ENCODE data around the gene TMEM164. TPM values are rescaled to one million over a fixed set of nuclear protein-coding genes. Genes with fewer than 3 reads are reported as not detected.

TMEM164 gene
- total RNA-seq, 2 experiments from 2014 or later, result 10.9 to 11.5 TPM

GRCh38 chrX:110041980-110042379 lies 39.1 kb downstream of the TMEM164 start:
- intact Hi-C loops (cut with micrococcal nuclease), result no loop called here
- H3K27ac Mint-ChIP-seq, result no peak overlapping the region
- ATAC-seq, result no peak
- no peak overlapping the region for H3K4me3 Mint-ChIP-seq
- TF ChIP-seq, protein P1, sequence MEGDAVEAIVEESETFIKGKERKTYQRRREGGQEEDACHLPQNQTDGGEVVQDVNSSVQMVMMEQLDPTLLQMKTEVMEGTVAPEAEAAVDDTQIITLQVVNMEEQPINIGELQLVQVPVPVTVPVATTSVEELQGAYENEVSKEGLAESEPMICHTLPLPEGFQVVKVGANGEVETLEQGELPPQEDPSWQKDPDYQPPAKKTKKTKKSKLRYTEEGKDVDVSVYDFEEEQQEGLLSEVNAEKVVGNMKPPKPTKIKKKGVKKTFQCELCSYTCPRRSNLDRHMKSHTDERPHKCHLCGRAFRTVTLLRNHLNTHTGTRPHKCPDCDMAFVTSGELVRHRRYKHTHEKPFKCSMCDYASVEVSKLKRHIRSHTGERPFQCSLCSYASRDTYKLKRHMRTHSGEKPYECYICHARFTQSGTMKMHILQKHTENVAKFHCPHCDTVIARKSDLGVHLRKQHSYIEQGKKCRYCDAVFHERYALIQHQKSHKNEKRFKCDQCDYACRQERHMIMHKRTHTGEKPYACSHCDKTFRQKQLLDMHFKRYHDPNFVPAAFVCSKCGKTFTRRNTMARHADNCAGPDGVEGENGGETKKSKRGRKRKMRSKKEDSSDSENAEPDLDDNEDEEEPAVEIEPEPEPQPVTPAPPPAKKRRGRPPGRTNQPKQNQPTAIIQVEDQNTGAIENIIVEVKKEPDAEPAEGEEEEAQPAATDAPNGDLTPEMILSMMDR (IDR thresholded peaks at IDR 0.05), result no peak
- no peaks in the 10 kb centered on the region for H3K27me3 Mint-ChIP-seq
- DNase-seq, result no peak
- no peaks in the 10 kb centered on the region for H3K9me3 Mint-ChIP-seq
- ChIA-PET CTCF (no interaction called here), POLR2A (interaction anchor here (1.1 kb wide), 1 partner anchor 20 kb away, joined by 3 read pairs; no protein-coding TSS in a partner anchor)
- peaks cover 2% of the 10 kb centered on the region for H3K36me3 Mint-ChIP-seq (ENCODE audit: low read depth)
- peaks cover 22% of the 10 kb centered on the region for H3K4me1 Mint-ChIP-seq (ENCODE audit: low read depth)

DNA sequence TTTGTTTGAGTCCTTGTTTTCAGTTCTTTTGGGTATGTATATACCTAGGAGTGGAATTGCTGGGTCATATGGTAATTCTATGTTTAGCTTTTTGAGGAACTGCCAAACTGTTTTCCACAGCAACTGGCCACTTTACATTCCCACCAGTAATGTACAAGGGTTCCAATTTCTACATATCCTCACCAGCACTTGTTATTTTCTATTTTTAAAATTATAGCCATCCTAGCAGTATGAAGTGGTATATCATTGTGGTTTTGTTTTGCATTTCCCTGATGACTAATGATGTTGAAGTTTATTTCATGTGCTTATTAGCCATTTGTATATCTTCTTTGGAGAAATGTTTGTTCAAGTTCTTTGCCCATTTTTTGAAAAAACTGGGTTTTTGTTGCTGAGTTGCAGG lies 39.6 kb downstream of the TMEM164 start:
- TF ChIP-seq, protein P1 (IDR thresholded peaks at IDR 0.05), result no peak
- Mint-ChIP-seq H3K36me3 (ENCODE audit: low read depth) (peaks cover 2% of the 10 kb centered on the region), H3K4me1 (ENCODE audit: low read depth) (peaks cover 22% of the 10 kb centered on the region), H3K27ac (no peak overlapping the region), H3K9me3 (no peaks in the 10 kb centered on the region), H3K4me3 (no peak overlapping the region), H3K27me3 (no peaks in the 10 kb centered on the region)
- no peak for DNase-seq
- intact Hi-C loops (cut with micrococcal nuclease), result no loop called here
- ChIA-PET POLR2A (interaction anchor here (1.1 kb wide), 1 partner anchor 20 kb away, joined by 3 read pairs; no protein-coding TSS in a partner anchor), CTCF (no interaction called here)
- no peak for ATAC-seq

- CTCF ChIA-PET, result no interaction called here
- peaks cover 23% of the 10 kb centered on the region for H3K4me1 Mint-ChIP-seq (ENCODE audit: low read depth)
- no peak for ATAC-seq
- H3K36me3 Mint-ChIP-seq (ENCODE audit: low read depth), result peaks cover 2% of the 10 kb centered on the region
- POLR2A ChIA-PET, result no interaction called here
- intact Hi-C loops (cut with micrococcal nuclease), result no loop called here
- no peaks in the 10 kb centered on the region for H3K27me3 Mint-ChIP-seq
- no peaks in the 10 kb centered on the region for H3K9me3 Mint-ChIP-seq
- DNase-seq, result no peak
- H3K4me3 Mint-ChIP-seq, result no peak overlapping the region
- TF ChIP-seq, protein P1 (IDR thresholded peaks at IDR 0.05), result no peak
- no peak overlapping the region for H3K27ac Mint-ChIP-seq
Observed at GRCh38 chrX:110043506-110043905, 40.6 kb downstream of the TMEM164 start.

DNA sequence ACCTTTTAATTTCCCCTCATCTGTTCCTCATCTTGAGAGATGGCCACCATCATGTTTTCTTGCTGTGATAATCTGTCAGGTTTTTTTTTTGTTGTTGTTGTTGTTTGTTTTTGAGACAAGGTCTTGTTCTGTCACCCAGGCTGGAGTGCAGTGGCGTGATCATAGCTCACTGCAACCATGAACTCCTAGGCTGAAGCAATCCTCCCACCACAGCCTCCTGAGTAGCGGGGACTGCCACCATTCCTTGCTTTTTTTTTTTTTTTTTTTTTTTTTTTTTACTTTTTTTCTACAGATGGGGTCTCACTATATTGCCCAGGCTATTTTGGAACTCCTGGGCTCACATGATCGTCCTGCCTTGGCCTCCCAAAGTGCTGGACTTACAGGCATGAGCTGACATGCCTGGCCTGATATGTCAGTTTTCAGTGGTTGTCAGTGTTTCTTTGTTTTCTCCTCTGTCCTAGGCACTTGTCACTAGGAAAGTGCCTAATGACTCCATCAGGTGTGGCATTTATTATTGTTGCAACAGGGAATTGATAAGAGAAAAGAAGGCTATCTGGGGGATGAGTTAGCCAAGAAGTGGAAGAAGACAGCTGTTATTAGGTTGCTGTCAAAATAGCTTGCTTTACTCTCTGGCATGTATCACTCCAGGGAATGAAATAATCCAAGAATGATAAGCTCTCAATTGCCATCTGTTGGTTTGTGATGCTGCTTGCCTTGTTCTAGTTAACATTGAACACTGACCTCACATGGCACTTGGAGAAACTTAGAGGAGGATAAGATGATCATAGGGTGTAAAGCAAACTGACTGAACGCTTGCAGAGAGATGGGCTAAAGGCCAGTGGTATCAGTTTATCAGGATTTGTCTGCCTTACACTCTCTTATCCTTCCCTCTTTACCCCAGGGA lies 41.7 kb downstream of the TMEM164 start:
- intact Hi-C loops (cut with micrococcal nuclease), result no loop called here
- ChIA-PET POLR2A (no interaction called here), CTCF (interaction anchor here (1.2 kb wide), 1 partner anchor 102 kb away, joined by 4 read pairs; no protein-coding TSS in a partner anchor)
- H3K4me3 Mint-ChIP-seq, result no peak overlapping the region
- peaks cover 30% of the 10 kb centered on the region for H3K4me1 Mint-ChIP-seq (ENCODE audit: low read depth)
- no peaks in the 10 kb centered on the region for H3K27me3 Mint-ChIP-seq
- H3K27ac Mint-ChIP-seq, result no peak overlapping the region
- peaks cover 2% of the 10 kb centered on the region for H3K36me3 Mint-ChIP-seq (ENCODE audit: low read depth)
- TF ChIP-seq, protein P1 (IDR thresholded peaks at IDR 0.05), result no peak
- ATAC-seq (no peak), DNase-seq (no peak)
- H3K9me3 Mint-ChIP-seq, result no peaks in the 10 kb centered on the region

- Mint-ChIP-seq H3K4me1 (ENCODE audit: low read depth) (peaks cover 32% of the 10 kb centered on the region), H3K4me3 (no peak overlapping the region), H3K27me3 (no peaks in the 10 kb centered on the region), H3K36me3 (ENCODE audit: low read depth) (peaks cover 2% of the 10 kb centered on the region), H3K27ac (no peak overlapping the region), H3K9me3 (no peaks in the 10 kb centered on the region)
- ChIA-PET POLR2A (no interaction called here), CTCF (interaction anchor here (1.0 kb wide), 1 partner anchor 12 kb away, joined by 3 read pairs; no protein-coding TSS in a partner anchor)
- intact Hi-C loops (cut with micrococcal nuclease), result no loop called here
- ATAC-seq, result no peak
- DNase-seq, result no peak
- TF ChIP-seq, protein P1 (IDR thresholded peaks at IDR 0.05), result no peak
Observed at GRCh38 chrX:110045421-110045820, 42.5 kb downstream of the TMEM164 start.

Measured in activated CD8-positive, alpha-beta T cell treated with anti-CD3 and anti-CD28 coated beads for 36 hours (primary cell).